ENCODE data around the gene ADPGK. TPM values are rescaled to one million over a fixed set of nuclear protein-coding genes. Genes with fewer than 3 reads are reported as not detected.
"Not testable (repeated sequence)": the region's sequence is repeated elsewhere in the genome, so short reads cannot be mapped to it uniquely, and the experiment has no call there.

The ADPGK gene
- total and polyA plus RNA-seq, 4 donors = 53.9 to 102 (median 92.4) TPM

GRCh38 chr15:72724028-72724427, 59.5 kb downstream of the ADPGK start:
- WGBS, 2 donors = 93 to 96% methylated on average over 1 of the region's 1 CpG
- H3K9ac ChIP-seq (ENCODE audit: insufficient read depth in 1 of 2, low read length in 2 of 2) = no peak overlapping the region
- H3K27me3 ChIP-seq (ENCODE audit: control insufficient read depth in 3 of 3, insufficient read depth in 3 of 3, low read length in 2 of 3) = no peaks in the 10 kb centered on the region
- no peak overlapping the region for H3K4me3 ChIP-seq
- H3K27ac ChIP-seq (ENCODE audit: low read depth in 1 of 2, low read length in 1 of 2) = no peak overlapping the region
- TF ChIP-seq CTCF (IDR thresholded peaks at IDR 0.05; ENCODE audit: control extremely low read depth, extremely low read depth) = no peak
- DNase-seq (no peak), ATAC-seq (ENCODE audit: insufficient read depth, low FRiP score) (no peak)
- no peaks in the 10 kb centered on the region for H3K9me3 ChIP-seq (ENCODE audit: control insufficient read depth in 4 of 4, insufficient read depth in 3 of 4, low read length in 3 of 4)
- H3K4me1 ChIP-seq (ENCODE audit: control insufficient read depth in 5 of 5, insufficient read depth in 5 of 5, low read length in 5 of 5) = no peaks in the 10 kb centered on the region
- H3K36me3 ChIP-seq (ENCODE audit: control insufficient read depth in 4 of 4, insufficient read depth in 4 of 4, low read length in 4 of 4) = peaks cover 2 to 21% (median 6%) of the 10 kb centered on the region in 4 donors

GRCh38 chr15:72722071-72722696, 61.4 kb downstream of the ADPGK start:
- ATAC-seq (ENCODE audit: insufficient read depth, low FRiP score) = no peak
- Histone ChIP-seq H3K9me3 (ENCODE audit: control insufficient read depth in 4 of 4, insufficient read depth in 3 of 4, low read length in 3 of 4) (no peaks in the 10 kb centered on the region), H3K9ac (ENCODE audit: insufficient read depth in 1 of 2, low read length in 2 of 2) (no peak overlapping the region), H3K27ac (ENCODE audit: low read depth in 1 of 2, low read length in 1 of 2) (no peak overlapping the region), H3K27me3 (ENCODE audit: control insufficient read depth in 3 of 3, insufficient read depth in 3 of 3, low read length in 2 of 3) (no peaks in the 10 kb centered on the region), H3K36me3 (ENCODE audit: control insufficient read depth in 4 of 4, insufficient read depth in 4 of 4, low read length in 4 of 4) (peaks cover 2 to 18% (median 5%) of the 10 kb centered on the region in 4 donors), H3K4me3 (no peak overlapping the region), H3K4me1 (ENCODE audit: control insufficient read depth in 5 of 5, insufficient read depth in 5 of 5, low read length in 5 of 5) (no peaks in the 10 kb centered on the region)
- 37 to 46% methylated on average over 3 of the region's 3 CpGs for WGBS, 2 donors
- peak; percentile 54 for TF ChIP-seq CTCF (IDR thresholded peaks at IDR 0.05; ENCODE audit: control extremely low read depth, extremely low read depth)
- peak; percentile 62 to 75 (median 64) for DNase-seq

- DNase-seq; H3K9me3 ChIP-seq (ENCODE audit: control insufficient read depth in 4 of 4, insufficient read depth in 3 of 4, low read length in 3 of 4); H3K27me3 ChIP-seq (ENCODE audit: control insufficient read depth in 3 of 3, insufficient read depth in 3 of 3, low read length in 2 of 3); H3K4me1 ChIP-seq (ENCODE audit: control insufficient read depth in 5 of 5, insufficient read depth in 5 of 5, low read length in 5 of 5); H3K9ac ChIP-seq (ENCODE audit: insufficient read depth in 1 of 2, low read length in 2 of 2); H3K4me3 ChIP-seq; H3K27ac ChIP-seq (ENCODE audit: low read depth in 1 of 2, low read length in 1 of 2); H3K36me3 ChIP-seq (ENCODE audit: control insufficient read depth in 4 of 4, insufficient read depth in 4 of 4, low read length in 4 of 4); ATAC-seq (ENCODE audit: insufficient read depth, low FRiP score): not testable (repeated sequence)
- 79 to 86% methylated on average over 8 of the region's 8 CpGs for WGBS, 2 donors
These were observed 74.8 kb downstream of the ADPGK start for GRCh38 chr15:72708551-72709303.

GRCh38 chr15:72706266-72706665, 77.3 kb downstream of the ADPGK start:
- Histone ChIP-seq H3K36me3 (ENCODE audit: control insufficient read depth in 4 of 4, insufficient read depth in 4 of 4, low read length in 4 of 4) (peaks cover 0 to 2% (median 0%) of the 10 kb centered on the region in 4 donors), H3K4me3 (no peak overlapping the region), H3K4me1 (ENCODE audit: control insufficient read depth in 5 of 5, insufficient read depth in 5 of 5, low read length in 5 of 5) (no peaks in the 10 kb centered on the region), H3K27me3 (ENCODE audit: control insufficient read depth in 3 of 3, insufficient read depth in 3 of 3, low read length in 2 of 3) (no peaks in the 10 kb centered on the region), H3K27ac (ENCODE audit: low read depth in 1 of 2, low read length in 1 of 2) (no peak overlapping the region), H3K9ac (ENCODE audit: insufficient read depth in 1 of 2, low read length in 2 of 2) (no peak overlapping the region), H3K9me3 (ENCODE audit: control insufficient read depth in 4 of 4, insufficient read depth in 3 of 4, low read length in 3 of 4) (no peaks in the 10 kb centered on the region)
- ATAC-seq (ENCODE audit: insufficient read depth, low FRiP score) (no peak), DNase-seq (no peak)
- 94 to 95% methylated on average over 11 of the region's 11 CpGs for WGBS, 2 donors
- no peak for TF ChIP-seq CTCF (IDR thresholded peaks at IDR 0.05; ENCODE audit: control extremely low read depth, extremely low read depth)
